Neural progenitor cell (in vitro differentiated cells): ENCODE data around the gene OOSP2.

Experiments used
- EZH2 ChIP-seq: fragments of 200-600 bp; sonication (generic); IDR thresholded peaks from 2 replicates; pipeline ENCODE4 v1.6.1; 2017; ENCODE audit warnings: antibody characterized with exemption, mild to moderate bottlenecking, moderate library complexity
- EZH2phosphoT487 ChIP-seq: fragments of 200-600 bp; sonication (generic); IDR thresholded peaks from 2 replicates; pipeline ENCODE4 v1.6.1; 2017; ENCODE audit warnings: antibody characterized with exemption
- TF ChIP-seq, protein P1 (sequence below): fragments of 200-600 bp; sonication (generic); IDR thresholded peaks from 2 replicates; pipeline ENCODE4 v1.5.1; 2017; ENCODE audit warnings: antibody characterized with exemption, mild to moderate bottlenecking

DNA sequence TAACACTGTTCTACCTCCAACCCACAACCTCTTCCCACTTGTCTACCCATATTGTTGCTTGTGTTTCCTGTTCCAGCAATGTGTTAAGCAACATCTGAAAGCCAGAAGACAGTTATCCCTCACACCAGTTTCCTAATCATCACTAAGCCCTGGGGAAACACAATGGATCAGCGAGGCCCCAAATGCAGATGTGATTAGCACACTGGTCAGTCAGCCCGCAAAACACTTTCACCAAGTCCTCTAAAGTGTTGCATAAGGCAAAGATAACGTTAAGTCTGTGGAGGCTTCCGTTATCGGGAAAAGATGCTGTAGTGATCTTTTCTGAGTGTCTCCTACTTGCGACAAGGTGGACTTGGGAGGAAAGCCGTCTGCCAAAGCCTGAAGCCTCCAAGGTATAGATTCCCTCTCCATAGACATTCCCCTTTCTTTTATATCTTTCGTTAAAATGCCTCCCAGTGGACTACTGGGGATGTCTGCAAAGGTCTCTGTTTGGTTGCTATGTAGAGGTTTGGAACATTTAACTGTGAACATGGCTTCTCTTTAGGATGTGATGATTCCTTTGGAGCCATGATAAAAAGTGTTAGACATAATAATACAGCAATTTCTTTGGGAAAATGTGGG, 16.2 kb downstream of the OOSP2 start, which contains the start of gene MS4A3:
- TF ChIP-seq, protein P1, sequence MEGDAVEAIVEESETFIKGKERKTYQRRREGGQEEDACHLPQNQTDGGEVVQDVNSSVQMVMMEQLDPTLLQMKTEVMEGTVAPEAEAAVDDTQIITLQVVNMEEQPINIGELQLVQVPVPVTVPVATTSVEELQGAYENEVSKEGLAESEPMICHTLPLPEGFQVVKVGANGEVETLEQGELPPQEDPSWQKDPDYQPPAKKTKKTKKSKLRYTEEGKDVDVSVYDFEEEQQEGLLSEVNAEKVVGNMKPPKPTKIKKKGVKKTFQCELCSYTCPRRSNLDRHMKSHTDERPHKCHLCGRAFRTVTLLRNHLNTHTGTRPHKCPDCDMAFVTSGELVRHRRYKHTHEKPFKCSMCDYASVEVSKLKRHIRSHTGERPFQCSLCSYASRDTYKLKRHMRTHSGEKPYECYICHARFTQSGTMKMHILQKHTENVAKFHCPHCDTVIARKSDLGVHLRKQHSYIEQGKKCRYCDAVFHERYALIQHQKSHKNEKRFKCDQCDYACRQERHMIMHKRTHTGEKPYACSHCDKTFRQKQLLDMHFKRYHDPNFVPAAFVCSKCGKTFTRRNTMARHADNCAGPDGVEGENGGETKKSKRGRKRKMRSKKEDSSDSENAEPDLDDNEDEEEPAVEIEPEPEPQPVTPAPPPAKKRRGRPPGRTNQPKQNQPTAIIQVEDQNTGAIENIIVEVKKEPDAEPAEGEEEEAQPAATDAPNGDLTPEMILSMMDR, result no peak
- no peak for TF ChIP-seq EZH2
- TF ChIP-seq EZH2phosphoT487, result no peak
